Smooth muscle cell (in vitro differentiated cells): ENCODE measurements around the gene HEATR5B. TPM values are rescaled to one million over a fixed set of nuclear protein-coding genes. Genes with fewer than 3 reads are reported as not detected.
A peak's percentile ranks its signal among the peaks of the same experiment; 100 is the strongest.
"Not testable (repeated sequence)": the region's sequence is repeated elsewhere in the genome, so short reads cannot be mapped to it uniquely, and the experiment has no call there.

ENCODE experiments used
- DNase-seq: peaks from one replicate; lab custom pipeline; 2025; ENCODE audit not compliant: unreplicated experiment; lab: John Stamatoyannopoulos, UW
- H2AFZ ChIP-seq: fragments of 200-600 bp; sonication (generic); 2 replicates; pipeline ENCODE4 v1.6.0; 2016; ENCODE audit warnings: antibody characterized with exemption, low read depth, mild to moderate bottlenecking
- H3F3A ChIP-seq: fragments of 200-600 bp; sonication (generic); 2 replicates; pipeline ENCODE4 v1.6.0; 2017; ENCODE audit warnings: antibody characterized with exemption, low read depth
- H3K27ac ChIP-seq: fragments of 200-600 bp; sonication (generic); 2 replicates; pipeline ENCODE4 v1.5.1; 2016; ENCODE audit warnings: low read depth, mild to moderate bottlenecking
- H3K27me3 ChIP-seq: fragments of 200-600 bp; sonication (generic); 2 replicates; pipeline ENCODE4 v1.6.1; 2016; ENCODE audit warnings: low read depth, mild to moderate bottlenecking
- H3K36me3 ChIP-seq: fragments of 200-600 bp; sonication (generic); 2 replicates; pipeline ENCODE4 v1.5.1; 2016; ENCODE audit warnings: low read depth
- H3K4me1 ChIP-seq: fragments of 200-600 bp; sonication (generic); 2 replicates; pipeline ENCODE4 v1.5.1; 2016; ENCODE audit warnings: low read depth
- H3K4me2 ChIP-seq: fragments of 200-600 bp; sonication (generic); 2 replicates; pipeline ENCODE4 v1.6.0; 2016; ENCODE audit warnings: mild to moderate bottlenecking
- H3K4me3 ChIP-seq: fragments of 200-600 bp; sonication (generic); 2 replicates; pipeline ENCODE4 v1.5.1; 2016; ENCODE audit warnings: mild to moderate bottlenecking
- H3K79me2 ChIP-seq: fragments of 200-600 bp; sonication (generic); 2 replicates; pipeline ENCODE4 v1.6.0; 2016; ENCODE audit warnings: low read depth, mild to moderate bottlenecking
- H3K9ac ChIP-seq: fragments of 200-600 bp; sonication (generic); 2 replicates; pipeline ENCODE4 v1.6.0; 2016; ENCODE audit warnings: low read depth
- H3K9me3 ChIP-seq: fragments of 200-600 bp; sonication (generic); replicated peaks from 2 replicates; pipeline ENCODE4 v1.5.1; 2016; ENCODE audit warnings: low read depth
- H4K20me1 ChIP-seq: fragments of 200-600 bp; sonication (generic); 2 replicates; pipeline ENCODE4 v1.6.0; 2016; ENCODE audit warnings: low read depth
- CTCF ChIP-seq: fragments of 200-600 bp; sonication (generic); IDR thresholded peaks from 2 replicates; pipeline ENCODE4 v1.5.1; 2017; ENCODE audit warnings: borderline replicate concordance, mild to moderate bottlenecking, antibody characterized with exemption; ENCODE audit not compliant: insufficient read depth, poor library complexity, severe bottlenecking
- WGBS: methylation state at CpG from one replicate; pipeline ENCODE4 v1.1.7; 2016; ENCODE audit warnings: low lambda C conversion rate; 5-methylcytosine and 5-hydroxymethylcytosine counted together
- polyA plus RNA-seq: library from polyadenylated mRNA; unstranded; fragments of >200 nt; fragmentation: Nextera tagmentation; extraction: Ambion mirVana; gene quantifications from 2 replicates; pipeline ENCODE4 v1.2.1, GENCODE V29; 2016
- total RNA-seq: library from RNA; depleted of rRNA; stranded (reverse); fragments of >200 nt; gene quantifications from 2 replicates; pipeline ENCODE4 v1.2.3, GENCODE V29; 2014

Gene HEATR5B
- total and polyA plus RNA-seq, 2 experiments from 2014 or later, result 4.4 to 14.7 TPM

- H3K27ac ChIP-seq, result peak overlapping the region; percentile 54
- no peak for DNase-seq
- H3K9me3 ChIP-seq, result no peaks in the 10 kb centered on the region
- H3K4me2 ChIP-seq, result peak overlapping the region; percentile 43
- H3F3A ChIP-seq, result no peaks in the 10 kb centered on the region
- peaks cover 72% of the 10 kb centered on the region for H3K79me2 ChIP-seq
- H4K20me1 ChIP-seq, result peaks cover 36% of the 10 kb centered on the region
- no peak for TF ChIP-seq CTCF
- no peaks in the 10 kb centered on the region for H3K4me1 ChIP-seq
- no peak overlapping the region for H3K9ac ChIP-seq
- WGBS, result 48% methylated on average over 4 of the region's 4 CpGs
- H3K27me3 ChIP-seq, result no peaks in the 10 kb centered on the region
- no peak overlapping the region for H2AFZ ChIP-seq
- no peaks in the 10 kb centered on the region for H3K36me3 ChIP-seq
- no peak overlapping the region for H3K4me3 ChIP-seq
Measured at GRCh38 chr2:36941867-36942266, 142.3 kb downstream of the HEATR5B start.

- H4K20me1 ChIP-seq, result peaks cover 35% of the 10 kb centered on the region
- H3K9ac ChIP-seq, H3K4me1 ChIP-seq, H3K9me3 ChIP-seq, H3K4me3 ChIP-seq, DNase-seq, H3K27ac ChIP-seq, H3K27me3 ChIP-seq, H3K36me3 ChIP-seq, H2AFZ ChIP-seq, H3K4me2 ChIP-seq, H3F3A ChIP-seq: not testable (repeated sequence)
- H3K79me2 ChIP-seq, result peaks cover 79% of the 10 kb centered on the region
Measured at GRCh38 chr2:36936526-36936925, 147.6 kb downstream of the HEATR5B start.

- H3K4me1 ChIP-seq, DNase-seq, H3K27me3 ChIP-seq, H3K9ac ChIP-seq, H3K9me3 ChIP-seq, H2AFZ ChIP-seq, H3K4me3 ChIP-seq, H3K36me3 ChIP-seq, H3F3A ChIP-seq, H3K4me2 ChIP-seq: not testable (repeated sequence)
- H4K20me1 ChIP-seq, result peaks cover 38% of the 10 kb centered on the region
- peak overlapping the region; percentile 34 for H3K27ac ChIP-seq
- peaks cover 77% of the 10 kb centered on the region for H3K79me2 ChIP-seq
- 89% methylated on average over 6 of the region's 6 CpGs for WGBS
Measured at GRCh38 chr2:36931688-36932087, 152.5 kb downstream of the HEATR5B start.

Other genes starting within 250 kb of the HEATR5B start
- gene STRN, start 117.8 kb downstream of the HEATR5B start, total RNA-seq, result 17.4 and 19.6 TPM in 2 replicates
- 4.6 and 8.1 TPM in 2 replicates for gene STRN, start 117.8 kb downstream of the HEATR5B start, polyA plus RNA-seq
- 7.7 and 9.8 TPM in 2 replicates for gene GPATCH11, start 146 bp upstream of the HEATR5B start, total RNA-seq
- gene GPATCH11, start 146 bp upstream of the HEATR5B start, polyA plus RNA-seq, result 3.9 TPM in 2 replicates
- gene EIF2AK2, start 72.6 kb upstream of the HEATR5B start, total RNA-seq, result 24.6 and 32.9 TPM in 2 replicates
- gene EIF2AK2, start 72.6 kb upstream of the HEATR5B start, polyA plus RNA-seq, result 21.0 and 25.1 TPM in 2 replicates
- gene SULT6B1, start 104.3 kb upstream of the HEATR5B start, total RNA-seq, result not detected in 2 replicates
- gene SULT6B1, start 104.3 kb upstream of the HEATR5B start, polyA plus RNA-seq, result not detected in 2 replicates
- gene CEBPZOS, start 112.1 kb upstream of the HEATR5B start, total RNA-seq, result 9.5 and 10.8 TPM in 2 replicates
- gene CEBPZOS, start 112.1 kb upstream of the HEATR5B start, polyA plus RNA-seq, result 7.8 and 10.1 TPM in 2 replicates
- gene CEBPZ, start 147.2 kb upstream of the HEATR5B start, total RNA-seq, result 41.8 and 51.4 TPM in 2 replicates
- gene CEBPZ, start 147.2 kb upstream of the HEATR5B start, polyA plus RNA-seq, result 18.9 and 19.1 TPM in 2 replicates
- 14.5 and 46.9 TPM in 2 replicates for gene NDUFAF7, start 147.3 kb upstream of the HEATR5B start, total RNA-seq
- gene NDUFAF7, start 147.3 kb upstream of the HEATR5B start, polyA plus RNA-seq, result 13.4 and 16.5 TPM in 2 replicates
- 62.0 and 73.4 TPM in 2 replicates for gene PRKD3, start 240.5 kb upstream of the HEATR5B start, total RNA-seq
- gene PRKD3, start 240.5 kb upstream of the HEATR5B start, polyA plus RNA-seq, result 18.5 and 18.8 TPM in 2 replicates